Measurements from ENCODE around the gene AMOTL2.

- TF ChIP-seq REST (IDR thresholded peaks at IDR 0.05; ENCODE audit: insufficient read depth in 1 of 2, low read depth in 2 of 2, low read length in 1 of 2): no peak
- no peak for TF ChIP-seq CTCF (IDR thresholded peaks at IDR 0.05)
- TF ChIP-seq POLR2AphosphoS5 (IDR thresholded peaks at IDR 0.05; ENCODE audit: low read depth, low read length): no peak
- no peak for TF ChIP-seq SIN3A (IDR thresholded peaks at IDR 0.05; ENCODE audit: borderline replicate concordance, insufficient read depth, low read depth, low read length)
- no peak for TF ChIP-seq TCF7L2 (IDR thresholded peaks at IDR 0.05; ENCODE audit: low read depth, low read length)
Observed at GRCh38 chr3:134389865-134390264, 15.6 kb upstream of the AMOTL2 start.

Measured in Panc1 (cell line).